GM19193 (cell line): ENCODE measurements around the gene CYTH2.

Experiments
- POLR2A ChIP-seq: IDR thresholded peaks from 4 replicates; pipeline ENCODE4 v1.6.1; 2011; ENCODE audit not compliant: insufficient read depth, insufficient read length; ENCODE audit errors: extremely low read depth

CYTH2 gene

GRCh38 chr19:48530066-48530720, 61.0 kb downstream of the CYTH2 start:
- no peak for TF ChIP-seq POLR2A

DNA sequence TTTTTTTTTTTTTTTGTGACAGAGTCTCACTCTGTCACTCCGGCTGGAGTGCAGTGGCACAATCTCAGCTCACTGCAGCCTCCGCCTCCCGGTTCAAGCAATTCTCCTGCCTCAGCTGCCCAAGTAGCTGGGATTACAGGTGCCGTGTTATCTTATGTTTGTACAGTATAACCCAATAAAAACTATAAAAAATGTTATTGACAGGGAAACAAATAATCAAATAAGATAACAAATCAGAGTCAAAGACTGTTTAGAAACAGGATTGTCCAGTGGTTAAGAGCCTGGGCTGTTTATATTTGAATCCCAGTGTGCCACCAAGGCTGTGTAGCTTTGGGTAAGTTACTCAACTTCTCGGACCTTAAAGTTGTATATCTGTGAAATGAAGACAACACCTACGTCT, 61.6 kb downstream of the CYTH2 start:
- no peak for TF ChIP-seq POLR2A
